Loucy (cell line): Measurements from ENCODE around the gene MAPK6.

Source experiments
- H2AFZ ChIP-seq: fragments of 200-600 bp; sonication (generic); 2 replicates; pipeline ENCODE4 v1.6.0; 2016; ENCODE audit warnings: antibody characterized with exemption, mild to moderate bottlenecking, low read length, moderate library complexity
- H3F3A ChIP-seq: fragments of 200-600 bp; 2 replicates; pipeline ENCODE4 v1.6.0; 2016; ENCODE audit warnings: antibody characterized with exemption, low read depth, mild to moderate bottlenecking
- H3K27me3 ChIP-seq: fragments of 200-600 bp; sonication (generic); 2 replicates; pipeline ENCODE4 v1.6.1; 2014; ENCODE audit warnings: low read length, mild to moderate bottlenecking; ENCODE audit not compliant: insufficient read depth, poor library complexity, severe bottlenecking
- H3K36me3 ChIP-seq: fragments of 200-600 bp; sonication (generic); 2 replicates; pipeline ENCODE4 v1.6.1; 2016; ENCODE audit warnings: low read length; ENCODE audit not compliant: insufficient read depth
- H3K4me1 ChIP-seq: fragments of 200-600 bp; sonication (generic); 2 replicates; pipeline ENCODE4 v1.5.1; 2014; ENCODE audit warnings: low read length, mild to moderate bottlenecking; ENCODE audit not compliant: insufficient read depth, poor library complexity, severe bottlenecking
- H3K4me2 ChIP-seq: fragments of 200-600 bp; sonication (generic); 2 replicates; pipeline ENCODE4 v1.6.0; 2014; ENCODE audit warnings: antibody characterized with exemption, low read length, low read depth, mild to moderate bottlenecking; ENCODE audit not compliant: poor library complexity, severe bottlenecking
- H3K4me3 ChIP-seq: fragments of 200-600 bp; sonication (generic); 2 replicates; pipeline ENCODE4 v1.5.1; 2014; ENCODE audit warnings: low read length, mild to moderate bottlenecking, mixed read lengths; ENCODE audit not compliant: poor library complexity, severe bottlenecking
- H3K79me2 ChIP-seq: fragments of 200-600 bp; sonication (generic); 2 replicates; pipeline ENCODE4 v1.6.1; 2014; ENCODE audit warnings: low read length; ENCODE audit not compliant: insufficient read depth
- H3K9ac ChIP-seq: fragments of 200-600 bp; sonication (generic); 2 replicates; pipeline ENCODE4 v1.6.0; 2014; ENCODE audit warnings: mild to moderate bottlenecking, low read depth, low read length, moderate library complexity; ENCODE audit not compliant: poor library complexity, severe bottlenecking
- H3K9me2 ChIP-seq: fragments of 200-600 bp; sonication (generic); replicated peaks from 2 replicates; pipeline ENCODE4 v1.6.1; 2016; ENCODE audit warnings: low read depth, low read length, mixed read lengths
- H3K9me3 ChIP-seq: fragments of 200-600 bp; sonication (generic); 2 replicates; pipeline ENCODE4 v1.6.1; 2014; ENCODE audit warnings: mild to moderate bottlenecking, antibody characterized with exemption, low read length, low read depth; ENCODE audit not compliant: insufficient read depth
- H4K20me1 ChIP-seq: fragments of 200-600 bp; sonication (generic); 2 replicates; pipeline ENCODE4 v1.6.0; 2014; ENCODE audit warnings: antibody characterized with exemption, low read length, mild to moderate bottlenecking; ENCODE audit not compliant: insufficient read depth, poor library complexity, severe bottlenecking
- CTCF ChIP-seq: fragments of 200-600 bp; sonication (generic); conservative IDR thresholded peaks from 2 replicates; pipeline ENCODE4 v1.5.1; 2014; ENCODE audit warnings: mild to moderate bottlenecking, antibody characterized with exemption, low read length
- EZH2phosphoT487 ChIP-seq: fragments of 200-600 bp; IDR thresholded peaks from 2 replicates; pipeline ENCODE4 v1.6.1; 2018; ENCODE audit warnings: antibody characterized with exemption, mild to moderate bottlenecking, moderate library complexity, borderline replicate concordance

MAPK6 gene

GRCh38 chr15:52066842-52067544 is 48.0 kb downstream of the MAPK6 start:
- H3K4me2 ChIP-seq, result no peak overlapping the region
- no peak overlapping the region for H3K9ac ChIP-seq
- H4K20me1 ChIP-seq, result no peaks in the 10 kb centered on the region
- no peaks in the 10 kb centered on the region for H3K27me3 ChIP-seq
- H3K4me3 ChIP-seq, result no peak overlapping the region
- TF ChIP-seq EZH2phosphoT487 (no peak), CTCF (no peak)
- H3K36me3 ChIP-seq, result peaks cover 24% of the 10 kb centered on the region; the same call in 1 of the 2 replicates
- H3K79me2 ChIP-seq, result no peaks in the 10 kb centered on the region
- H2AFZ ChIP-seq, result no peak overlapping the region
- H3K4me1 ChIP-seq, result no peaks in the 10 kb centered on the region
- no peaks in the 10 kb centered on the region for H3K9me2 ChIP-seq
- no peaks in the 10 kb centered on the region for H3F3A ChIP-seq
- no peaks in the 10 kb centered on the region for H3K9me3 ChIP-seq

GRCh38 chr15:52067545-52067926 is 48.5 kb downstream of the MAPK6 start:
- Histone ChIP-seq H3K4me1 (no peaks in the 10 kb centered on the region), H3K4me2 (no peak overlapping the region), H4K20me1 (no peaks in the 10 kb centered on the region), H2AFZ (no peak overlapping the region), H3K9ac (no peak overlapping the region), H3F3A (no peaks in the 10 kb centered on the region), H3K9me3 (no peaks in the 10 kb centered on the region), H3K4me3 (no peak overlapping the region), H3K27me3 (no peaks in the 10 kb centered on the region), H3K79me2 (no peaks in the 10 kb centered on the region), H3K9me2 (no peaks in the 10 kb centered on the region), H3K36me3 (peaks cover 18% of the 10 kb centered on the region; the same call in 1 of the 2 replicates)
- TF ChIP-seq EZH2phosphoT487 (no peak), CTCF (no peak)

- TF ChIP-seq EZH2phosphoT487 (no peak), CTCF (no peak)
- Histone ChIP-seq H4K20me1 (no peaks in the 10 kb centered on the region), H3K4me2 (no peak overlapping the region), H3K27me3 (no peaks in the 10 kb centered on the region), H3K9me2 (no peaks in the 10 kb centered on the region), H3K4me1 (no peaks in the 10 kb centered on the region), H3K9me3 (no peaks in the 10 kb centered on the region), H3K4me3 (no peak overlapping the region), H3F3A (no peaks in the 10 kb centered on the region), H3K9ac (no peak overlapping the region), H3K36me3 (peaks cover 12% of the 10 kb centered on the region; the same call in 1 of the 2 replicates), H3K79me2 (no peaks in the 10 kb centered on the region), H2AFZ (no peak overlapping the region)
Measured at GRCh38 chr15:52068004-52068615, 49.1 kb downstream of the MAPK6 start.
